GM23338 (cell line): Measurements from ENCODE around the gene ZNF324. TPM values are rescaled to one million over a fixed set of nuclear protein-coding genes. Genes with fewer than 3 reads are reported as not detected.

Source experiments
- ATAC-seq: fragments of 200-7000 bp; cut with Tn5 transposase; 3 replicates; pipeline ENCODE4 v1.9.1; 2020
- DNase-seq: peaks from one replicate; pipeline ENCODE4 v3.0.0-alpha.2; 2015; ENCODE audit warnings: low spot score
- H2AFZ ChIP-seq: fragments of 200-600 bp; sonication (generic); 2 replicates; pipeline ENCODE4 v1.8.0; 2016; ENCODE audit warnings: antibody characterized with exemption, mild to moderate bottlenecking, moderate library complexity
- H3F3A ChIP-seq: fragments of 200-600 bp; sonication (generic); replicated peaks from 2 replicates; pipeline ENCODE4 v1.8.0; 2017; ENCODE audit warnings: antibody characterized with exemption, mixed run types, low read depth
- H3K27ac ChIP-seq: fragments of 200-600 bp; sonication (generic); 2 replicates; pipeline ENCODE4 v1.6.1; 2016; ENCODE audit warnings: low read depth
- H3K27me3 ChIP-seq: fragments of 200-600 bp; sonication (generic); 2 replicates; pipeline ENCODE4 v1.8.0; 2016; ENCODE audit warnings: mild to moderate bottlenecking, mixed run types, moderate library complexity; ENCODE audit not compliant: insufficient read depth
- H3K36me3 ChIP-seq: fragments of 200-600 bp; sonication (generic); 2 replicates; pipeline ENCODE4 v1.8.0; 2016; ENCODE audit warnings: mild to moderate bottlenecking; ENCODE audit not compliant: insufficient read depth
- H3K4me1 ChIP-seq: fragments of 200-600 bp; sonication (generic); 2 replicates; pipeline ENCODE4 v1.8.0; 2016; ENCODE audit warnings: mild to moderate bottlenecking, moderate library complexity; ENCODE audit not compliant: insufficient read depth
- H3K4me2 ChIP-seq: fragments of 200-600 bp; sonication (generic); 2 replicates; pipeline ENCODE4 v1.7.1; 2017; ENCODE audit warnings: mixed run types
- H3K4me3 ChIP-seq: fragments of 200-600 bp; sonication (generic); 2 replicates; pipeline ENCODE4 v1.6.1; 2016; ENCODE audit warnings: mixed run types
- H3K79me2 ChIP-seq: fragments of 200-600 bp; sonication (generic); replicated peaks from 2 replicates; pipeline ENCODE4 v1.8.0; 2017; ENCODE audit warnings: mild to moderate bottlenecking; ENCODE audit not compliant: insufficient read depth
- H3K9me2 ChIP-seq: fragments of 200-600 bp; sonication (generic); 2 replicates; pipeline ENCODE4 v1.8.0; 2017; ENCODE audit not compliant: insufficient read depth
- H4K20me1 ChIP-seq: fragments of 200-600 bp; sonication (generic); replicated peaks from 2 replicates; pipeline ENCODE4 v1.8.0; 2017; ENCODE audit warnings: mild to moderate bottlenecking; ENCODE audit not compliant: insufficient read depth
- H3K27ac Mint-ChIP-seq: 2 replicates; pipeline ENCODE4 v1.8.0; 2020; ENCODE audit warnings: inconsistent platforms, mild to moderate bottlenecking, moderate library complexity, mixed read lengths
- H3K27me3 Mint-ChIP-seq: 3 replicates; pipeline ENCODE4 v1.8.0; 2022; ENCODE audit warnings: low read depth, mild to moderate bottlenecking, moderate library complexity, mixed read lengths, inconsistent platforms; ENCODE audit not compliant: insufficient read depth, poor library complexity
- H3K36me3 Mint-ChIP-seq: 3 replicates; pipeline ENCODE4 v1.8.0; 2021; ENCODE audit warnings: low read depth, mild to moderate bottlenecking, inconsistent platforms, moderate library complexity, mixed read lengths
- H3K4me1 Mint-ChIP-seq: 3 replicates; pipeline ENCODE4 v1.8.0; 2020; ENCODE audit warnings: mild to moderate bottlenecking, inconsistent platforms, mixed read lengths
- H3K4me3 Mint-ChIP-seq: 3 replicates; pipeline ENCODE4 v1.8.0; 2021; ENCODE audit warnings: moderate library complexity, mild to moderate bottlenecking, inconsistent platforms, mixed read lengths
- H3K9me3 Mint-ChIP-seq: 3 replicates; pipeline ENCODE4 v1.8.0; 2020; ENCODE audit warnings: moderate library complexity, mild to moderate bottlenecking, inconsistent platforms, mixed read lengths
- CREB1 ChIP-seq: fragments of 250-450 bp; sonication (Bioruptor Pico); IDR thresholded peaks from 2 replicates; pipeline ENCODE4 v1.5.0; 2020; ENCODE audit warnings: low read depth, mild to moderate bottlenecking, moderate library complexity
- CTCF ChIP-seq, 2 experiments: fragments of 200-600 bp in 1 of 2; sonication (generic) in 1 of 2; conservative IDR thresholded peaks; 2 replicates each; pipeline versions ENCODE4 v1.5.1 to v1.6.1; 2016 to 2017; ENCODE audit warnings: antibody characterized with exemption in 2 of 2, low read depth in 2 of 2, mild to moderate bottlenecking in 2 of 2, moderate library complexity in 1 of 2
- JUNB ChIP-seq: IDR thresholded peaks from one replicate; pipeline ENCODE4 v1.6.1; 2016; ENCODE audit warnings: antibody characterized with exemption; ENCODE audit not compliant: unreplicated experiment
- NANOG ChIP-seq: IDR thresholded peaks from 2 replicates; pipeline ENCODE4 v1.6.1; 2016; ENCODE audit warnings: antibody characterized with exemption, borderline replicate concordance
- REST ChIP-seq: IDR thresholded peaks from one replicate; pipeline ENCODE4 v1.6.1; 2018; ENCODE audit warnings: antibody characterized with exemption; ENCODE audit not compliant: unreplicated experiment
- STAT1 ChIP-seq: IDR thresholded peaks from one replicate; pipeline ENCODE4 v1.6.1; 2016; ENCODE audit warnings: antibody characterized with exemption; ENCODE audit not compliant: unreplicated experiment
- polyA plus RNA-seq: library from polyadenylated mRNA; unstranded; fragments of >200 nt; fragmentation: Nextera tagmentation; extraction: Ambion mirVana; gene quantifications from 2 replicates; pipeline ENCODE4 v1.2.1, GENCODE V29; 2016
- total RNA-seq: library from RNA; depleted of rRNA; stranded (reverse); fragments of >200 nt; shearing (Covaris generic); gene quantifications from 2 replicates; pipeline ENCODE4 v1.2.3, GENCODE V29; 2014
- TF ChIP-seq, protein P1 (sequence below): IDR thresholded peaks from 2 replicates; pipeline ENCODE4 v1.6.1; 2016; ENCODE audit warnings: antibody characterized with exemption
- TF ChIP-seq, protein P2 (sequence below): fragments of 250-450 bp; sonication (Bioruptor Pico); IDR thresholded peaks from 2 replicates; pipeline ENCODE4 v1.5.0; 2020; ENCODE audit warnings: mild to moderate bottlenecking, moderate library complexity

ZNF324 gene
- total and polyA plus RNA-seq, 2 experiments from 2014 or later, result 3.9 to 15.0 TPM

GRCh38 chr19:58453743-58454142 is 13.1 kb upstream of the ZNF324 start (continued):
- TF ChIP-seq REST, result no peak
- no peak for TF ChIP-seq CREB1 (CRISPR knock-in tag)
- no peak for TF ChIP-seq NANOG
- TF ChIP-seq, protein P1, sequence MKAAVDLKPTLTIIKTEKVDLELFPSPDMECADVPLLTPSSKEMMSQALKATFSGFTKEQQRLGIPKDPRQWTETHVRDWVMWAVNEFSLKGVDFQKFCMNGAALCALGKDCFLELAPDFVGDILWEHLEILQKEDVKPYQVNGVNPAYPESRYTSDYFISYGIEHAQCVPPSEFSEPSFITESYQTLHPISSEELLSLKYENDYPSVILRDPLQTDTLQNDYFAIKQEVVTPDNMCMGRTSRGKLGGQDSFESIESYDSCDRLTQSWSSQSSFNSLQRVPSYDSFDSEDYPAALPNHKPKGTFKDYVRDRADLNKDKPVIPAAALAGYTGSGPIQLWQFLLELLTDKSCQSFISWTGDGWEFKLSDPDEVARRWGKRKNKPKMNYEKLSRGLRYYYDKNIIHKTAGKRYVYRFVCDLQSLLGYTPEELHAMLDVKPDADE, result no peak
- no peak for TF ChIP-seq STAT1
- no peak for TF ChIP-seq CTCF (conservative IDR thresholded peaks at IDR 0.05; ENCODE audit: low read depth in 2 of 2)
- TF ChIP-seq JUNB, result no peak

DNA sequence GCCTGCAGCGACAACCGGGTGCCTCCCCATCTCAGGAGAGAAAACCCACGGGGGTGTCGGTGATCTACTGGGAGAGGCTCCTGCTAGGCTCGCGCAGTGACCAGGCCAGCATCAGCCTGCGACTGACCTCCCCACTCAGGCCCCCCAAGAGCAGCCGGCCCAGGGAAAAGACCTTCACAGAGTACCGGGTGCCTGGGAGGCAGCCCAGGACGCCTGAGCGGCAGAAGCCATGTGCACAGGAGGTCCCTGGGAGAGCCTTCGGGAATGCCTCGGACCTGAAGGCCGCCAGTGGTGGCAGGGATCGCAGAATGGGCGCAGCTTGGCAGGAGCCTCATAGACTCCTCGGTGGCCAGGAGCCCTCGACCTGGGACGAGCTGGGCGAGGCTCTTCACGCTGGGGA is 11.6 kb upstream of the ZNF324 start:
- H3K36me3 ChIP-seq, result no peaks in the 10 kb centered on the region
- Mint-ChIP-seq H3K9me3 (peaks cover 9% of the 10 kb centered on the region; the same call in 2 of the 3 replicates), H3K27ac (no peak overlapping the region), H3K27me3 (peaks cover 24% of the 10 kb centered on the region), H3K36me3 (peaks cover 3% of the 10 kb centered on the region; the same call in 1 of the 3 replicates), H3K4me1 (peaks cover 5% of the 10 kb centered on the region; the same call in 2 of the 3 replicates), H3K4me3 (no peak overlapping the region)
- peaks cover 12% of the 10 kb centered on the region for H3K27me3 ChIP-seq
- peaks cover 4% of the 10 kb centered on the region; the same call in 1 of the 2 replicates for H3K9me2 ChIP-seq
- TF ChIP-seq, protein P1, result no peak
- TF ChIP-seq, protein P2, sequence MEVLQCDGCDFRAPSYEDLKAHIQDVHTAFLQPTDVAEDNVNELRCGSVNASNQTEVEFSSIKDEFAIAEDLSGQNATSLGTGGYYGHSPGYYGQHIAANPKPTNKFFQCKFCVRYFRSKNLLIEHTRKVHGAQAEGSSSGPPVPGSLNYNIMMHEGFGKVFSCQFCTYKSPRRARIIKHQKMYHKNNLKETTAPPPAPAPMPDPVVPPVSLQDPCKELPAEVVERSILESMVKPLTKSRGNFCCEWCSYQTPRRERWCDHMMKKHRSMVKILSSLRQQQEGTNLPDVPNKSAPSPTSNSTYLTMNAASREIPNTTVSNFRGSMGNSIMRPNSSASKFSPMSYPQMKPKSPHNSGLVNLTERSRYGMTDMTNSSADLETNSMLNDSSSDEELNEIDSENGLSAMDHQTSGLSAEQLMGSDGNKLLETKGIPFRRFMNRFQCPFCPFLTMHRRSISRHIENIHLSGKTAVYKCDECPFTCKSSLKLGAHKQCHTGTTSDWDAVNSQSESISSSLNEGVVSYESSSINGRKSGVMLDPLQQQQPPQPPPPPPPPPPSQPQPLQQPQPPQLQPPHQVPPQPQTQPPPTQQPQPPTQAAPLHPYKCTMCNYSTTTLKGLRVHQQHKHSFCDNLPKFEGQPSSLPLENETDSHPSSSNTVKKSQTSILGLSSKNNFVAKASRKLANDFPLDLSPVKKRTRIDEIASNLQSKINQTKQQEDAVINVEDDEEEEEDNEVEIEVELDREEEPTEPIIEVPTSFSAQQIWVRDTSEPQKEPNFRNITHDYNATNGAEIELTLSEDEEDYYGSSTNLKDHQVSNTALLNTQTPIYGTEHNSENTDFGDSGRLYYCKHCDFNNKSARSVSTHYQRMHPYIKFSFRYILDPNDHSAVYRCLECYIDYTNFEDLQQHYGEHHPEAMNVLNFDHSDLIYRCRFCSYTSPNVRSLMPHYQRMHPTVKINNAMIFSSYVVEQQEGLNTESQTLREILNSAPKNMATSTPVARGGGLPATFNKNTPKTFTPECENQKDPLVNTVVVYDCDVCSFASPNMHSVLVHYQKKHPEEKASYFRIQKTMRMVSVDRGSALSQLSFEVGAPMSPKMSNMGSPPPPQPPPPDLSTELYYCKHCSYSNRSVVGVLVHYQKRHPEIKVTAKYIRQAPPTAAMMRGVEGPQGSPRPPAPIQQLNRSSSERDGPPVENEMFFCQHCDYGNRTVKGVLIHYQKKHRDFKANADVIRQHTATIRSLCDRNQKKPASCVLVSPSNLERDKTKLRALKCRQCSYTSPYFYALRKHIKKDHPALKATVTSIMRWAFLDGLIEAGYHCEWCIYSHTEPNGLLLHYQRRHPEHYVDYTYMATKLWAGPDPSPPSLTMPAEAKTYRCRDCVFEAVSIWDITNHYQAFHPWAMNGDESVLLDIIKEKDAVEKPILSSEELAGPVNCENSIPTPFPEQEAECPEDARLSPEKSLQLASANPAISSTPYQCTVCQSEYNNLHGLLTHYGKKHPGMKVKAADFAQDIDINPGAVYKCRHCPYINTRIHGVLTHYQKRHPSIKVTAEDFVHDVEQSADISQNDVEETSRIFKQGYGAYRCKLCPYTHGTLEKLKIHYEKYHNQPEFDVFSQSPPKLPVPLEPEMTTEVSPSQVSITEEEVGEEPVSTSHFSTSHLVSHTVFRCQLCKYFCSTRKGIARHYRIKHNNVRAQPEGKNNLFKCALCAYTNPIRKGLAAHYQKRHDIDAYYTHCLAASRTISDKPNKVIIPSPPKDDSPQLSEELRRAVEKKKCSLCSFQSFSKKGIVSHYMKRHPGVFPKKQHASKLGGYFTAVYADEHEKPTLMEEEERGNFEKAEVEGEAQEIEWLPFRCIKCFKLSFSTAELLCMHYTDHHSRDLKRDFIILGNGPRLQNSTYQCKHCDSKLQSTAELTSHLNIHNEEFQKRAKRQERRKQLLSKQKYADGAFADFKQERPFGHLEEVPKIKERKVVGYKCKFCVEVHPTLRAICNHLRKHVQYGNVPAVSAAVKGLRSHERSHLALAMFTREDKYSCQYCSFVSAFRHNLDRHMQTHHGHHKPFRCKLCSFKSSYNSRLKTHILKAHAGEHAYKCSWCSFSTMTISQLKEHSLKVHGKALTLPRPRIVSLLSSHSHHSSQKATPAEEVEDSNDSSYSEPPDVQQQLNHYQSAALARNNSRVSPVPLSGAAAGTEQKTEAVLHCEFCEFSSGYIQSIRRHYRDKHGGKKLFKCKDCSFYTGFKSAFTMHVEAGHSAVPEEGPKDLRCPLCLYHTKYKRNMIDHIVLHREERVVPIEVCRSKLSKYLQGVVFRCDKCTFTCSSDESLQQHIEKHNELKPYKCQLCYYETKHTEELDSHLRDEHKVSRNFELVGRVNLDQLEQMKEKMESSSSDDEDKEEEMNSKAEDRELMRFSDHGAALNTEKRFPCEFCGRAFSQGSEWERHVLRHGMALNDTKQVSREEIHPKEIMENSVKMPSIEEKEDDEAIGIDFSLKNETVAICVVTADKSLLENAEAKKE (CRISPR knock-in tag), result no peak
- no peak for TF ChIP-seq CTCF (conservative IDR thresholded peaks at IDR 0.05; ENCODE audit: low read depth in 2 of 2)
- 0 out of 2 replicates have a peak, but pooled peaks cover 3% of the 10 kb centered on the region for H3F3A ChIP-seq
- no peaks in the 10 kb centered on the region for H3K79me2 ChIP-seq
- H2AFZ ChIP-seq, result no peak overlapping the region
- DNase-seq (no peak), ATAC-seq (no peak)
- H4K20me1 ChIP-seq, result no peaks in the 10 kb centered on the region
- H3K4me2 ChIP-seq, result no peak overlapping the region
- no peak overlapping the region for H3K27ac ChIP-seq
- H3K4me1 ChIP-seq, result no peaks in the 10 kb centered on the region; the same call in 1 of the 2 replicates
- H3K4me3 ChIP-seq, result no peak overlapping the region
